NCI-H2227 treated with DMSO at 0.1 percent for 48 hours (cell line): ENCODE results near the gene ANGEL2.

Experiments
- DNase-seq: peaks from one replicate; lab custom pipeline; 2025; lab: John Stamatoyannopoulos, UW

ANGEL2 gene

DNA sequence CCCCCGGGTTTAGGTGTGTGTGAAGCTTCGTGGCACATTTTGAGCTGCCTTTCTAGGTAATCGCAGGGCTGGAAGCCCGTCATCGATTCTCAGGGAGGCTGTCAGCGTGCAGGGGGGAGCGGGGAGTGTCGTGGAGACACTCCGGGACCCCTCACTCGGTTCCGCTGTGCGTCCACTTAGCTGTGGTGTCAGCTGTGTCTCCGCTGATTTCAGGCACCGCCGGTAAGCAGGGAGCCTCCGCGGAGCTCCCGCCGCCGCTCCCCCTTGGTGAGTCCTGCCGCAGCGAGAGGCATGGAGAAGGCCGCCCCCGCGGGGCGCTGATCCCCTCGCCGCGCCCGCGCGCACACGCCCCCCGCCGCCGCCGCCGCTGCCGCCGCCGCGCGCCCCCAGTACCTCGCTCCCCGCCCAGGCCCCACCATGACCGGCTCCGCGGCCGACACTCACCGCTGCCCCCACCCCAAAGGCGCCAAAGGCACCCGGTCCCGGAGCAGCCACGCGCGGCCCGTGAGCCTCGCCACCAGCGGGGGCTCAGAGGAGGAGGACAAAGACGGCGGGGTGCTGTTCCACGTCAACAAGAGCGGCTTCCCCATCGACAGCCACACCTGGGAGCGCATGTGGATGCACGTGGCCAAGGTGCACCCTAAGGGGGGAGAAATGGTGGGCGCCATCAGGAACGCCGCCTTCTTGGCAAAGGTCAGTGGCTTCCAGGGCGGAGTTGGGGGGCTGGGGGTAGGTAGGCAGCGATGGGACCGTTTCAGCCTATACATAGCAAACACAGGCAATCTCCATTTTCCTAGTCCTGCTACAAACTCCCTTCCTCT is 64.3 kb downstream of the ANGEL2 start:
- DNase-seq = no peak

DNA sequence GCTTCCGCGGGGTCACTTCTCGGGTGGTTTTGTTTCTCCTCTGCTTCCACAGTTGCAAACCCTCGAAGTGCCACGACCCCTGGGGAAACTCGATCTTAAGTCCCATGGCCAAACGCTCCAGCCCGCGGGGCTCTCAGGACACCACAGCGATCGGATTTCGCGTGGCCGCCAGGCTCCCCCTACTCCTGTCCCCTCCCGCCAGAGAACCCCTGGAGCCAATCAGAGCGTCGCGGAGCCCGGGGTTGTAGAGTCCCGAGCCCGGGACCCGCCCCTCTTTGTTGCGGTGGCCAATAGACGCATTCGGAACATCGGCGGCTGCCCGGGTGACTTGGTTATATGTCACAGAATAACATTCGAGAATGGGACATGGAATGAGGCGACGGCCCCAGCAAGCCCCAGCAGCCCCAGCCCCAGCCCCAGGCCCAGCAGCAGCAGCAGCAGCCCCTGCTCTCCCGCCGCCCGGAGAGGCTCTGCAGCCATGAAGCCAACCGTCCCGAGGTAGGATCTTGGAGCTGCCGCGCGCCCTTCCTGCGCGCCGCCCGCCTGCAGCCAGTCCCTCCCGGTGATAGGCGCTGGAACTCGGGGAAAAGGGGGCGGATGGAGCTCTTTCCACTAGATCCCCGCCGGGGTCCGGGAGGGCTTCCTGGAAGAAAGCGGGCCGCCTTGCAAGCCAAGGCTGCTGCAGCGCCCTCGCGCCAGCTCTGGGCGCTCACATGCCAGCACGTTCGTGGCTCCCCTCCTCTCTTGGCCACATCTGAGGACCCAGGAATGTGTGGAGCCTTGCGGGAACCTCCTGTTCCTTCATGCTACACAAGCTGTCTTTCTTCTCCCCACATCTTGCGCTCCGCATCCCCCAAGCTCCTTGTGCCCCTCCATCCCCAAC is 65.2 kb downstream of the ANGEL2 start, which contains the start of gene VASH2:
TSS of gene VASH2 (plus strand) at position 299 of the 883 bp plus-strand sequence. CDS start 1,002 bp downstream, outside the sequence.
- DNase-seq = peak; percentile 87

DNA sequence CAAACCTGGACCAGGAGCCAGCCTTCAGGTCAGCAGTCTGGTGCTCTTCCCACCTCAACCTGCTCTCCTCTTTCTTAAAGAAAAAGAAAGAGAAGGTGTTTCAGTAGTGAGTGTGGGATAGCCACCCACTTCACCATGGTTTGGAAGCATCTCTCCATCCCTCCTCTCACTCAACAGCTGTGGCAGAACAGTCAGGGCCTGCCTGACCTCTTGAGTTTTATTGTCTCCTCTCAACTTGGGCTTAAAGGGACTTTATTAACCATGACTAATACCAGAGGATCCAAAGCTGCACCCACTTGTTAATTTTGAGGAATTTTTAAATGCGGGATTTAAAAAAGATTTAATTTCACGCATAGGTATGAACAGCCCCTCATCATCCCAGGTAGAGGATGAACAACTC is 65.9 kb downstream of the ANGEL2 start:
- DNase-seq = no peak

DNA sequence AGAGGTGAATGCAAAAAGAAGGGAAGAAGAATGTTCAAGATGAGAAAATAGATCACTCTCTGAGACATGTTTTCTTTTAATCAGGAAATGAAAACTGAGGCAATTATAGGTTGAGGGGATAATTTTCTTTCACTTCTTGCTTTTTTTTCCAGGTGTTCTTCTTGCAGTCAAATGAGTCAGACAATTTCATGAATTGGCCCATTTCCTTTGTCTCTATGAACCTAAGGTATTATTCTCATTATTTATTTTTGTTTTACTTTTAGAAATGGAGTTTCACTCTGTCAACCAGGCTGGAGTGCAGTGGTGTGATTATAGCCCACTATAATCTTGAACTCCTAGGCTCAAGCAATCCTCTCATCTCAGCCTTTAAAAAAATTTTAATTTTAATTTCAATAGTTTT is 68.8 kb downstream of the ANGEL2 start:
- no peak for DNase-seq

DNA sequence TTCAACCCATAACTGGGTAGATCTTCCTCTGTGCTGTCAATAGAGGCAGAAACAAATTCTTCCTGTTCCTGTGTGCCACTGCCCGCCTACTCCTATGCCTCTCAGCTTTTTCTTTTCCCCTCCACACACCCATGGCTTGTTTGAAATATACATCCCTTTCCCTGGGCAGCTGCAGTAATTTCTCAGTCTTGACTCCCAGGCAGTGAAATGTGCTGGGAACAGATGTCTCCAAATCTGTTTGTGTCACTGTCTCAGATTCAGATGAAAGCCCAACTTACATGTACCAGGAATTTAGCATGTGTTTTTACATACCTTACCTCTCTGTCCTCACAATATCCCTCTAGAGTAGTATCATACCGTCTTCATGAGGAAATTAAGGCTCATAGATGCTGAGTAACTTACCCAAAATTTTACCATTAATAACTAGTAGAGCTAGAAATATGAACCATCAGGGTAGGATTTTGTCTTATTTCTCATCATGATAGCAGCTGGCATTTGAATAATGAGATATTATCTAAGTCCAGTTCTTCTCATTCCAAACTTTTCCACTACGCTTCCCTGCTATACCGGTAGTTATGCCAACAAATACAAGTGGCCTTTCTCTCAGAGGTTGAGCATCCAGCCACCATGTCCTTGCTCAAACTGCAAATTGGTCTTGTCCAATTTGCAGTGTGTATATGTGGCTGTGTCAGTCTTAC is 70.1 kb downstream of the ANGEL2 start:
- DNase-seq = no peak

DNA sequence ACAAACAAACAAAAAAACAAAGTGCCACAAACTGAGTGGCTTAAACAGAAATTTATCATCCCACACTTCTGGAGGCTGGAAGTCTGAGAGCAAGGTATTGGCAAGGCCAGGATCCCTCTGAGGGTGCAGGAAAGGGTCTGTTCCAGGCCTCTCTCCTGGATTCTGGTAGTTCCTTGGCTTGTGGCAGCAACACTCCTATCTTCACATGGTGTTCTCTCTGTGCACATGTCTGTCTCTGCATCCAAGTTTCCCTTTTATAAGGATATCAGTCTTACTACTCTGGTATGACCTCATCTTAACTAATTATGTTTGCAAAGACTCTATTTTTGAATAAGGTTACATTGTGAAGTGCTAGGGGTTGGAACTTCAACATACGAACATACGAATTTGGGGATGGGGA is 70.6 kb downstream of the ANGEL2 start:
- no peak for DNase-seq

DNA sequence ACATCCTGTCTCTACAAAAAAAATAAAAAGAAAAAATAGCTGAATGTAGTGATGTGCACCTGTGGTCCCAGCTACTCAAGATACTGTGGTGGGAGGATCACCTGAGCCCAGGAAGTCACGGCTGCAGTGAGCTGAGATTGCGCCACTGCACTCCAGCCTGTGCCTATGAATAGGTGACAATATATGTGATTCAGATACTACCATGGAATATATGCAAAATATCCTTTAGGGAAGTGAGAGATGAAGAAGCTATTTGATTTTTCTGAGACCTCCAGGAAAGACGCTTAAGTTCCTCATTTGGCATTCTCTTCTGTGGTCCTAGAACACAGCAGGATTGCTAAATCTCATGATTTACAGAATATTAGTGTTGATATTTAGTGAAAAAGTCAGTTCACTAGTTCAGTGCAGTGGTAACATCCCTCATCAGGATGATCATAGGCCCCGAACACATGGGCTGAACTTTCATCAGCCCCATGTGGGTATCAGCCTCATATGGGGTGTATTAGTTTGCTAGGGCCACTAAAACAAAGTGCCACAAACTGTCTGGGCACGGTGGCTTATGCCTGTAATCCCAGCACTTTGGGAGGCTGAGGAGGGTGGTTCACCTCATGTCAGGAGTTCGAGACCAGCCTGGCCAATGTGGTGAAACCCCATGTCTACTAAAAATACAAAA is 71.3 kb downstream of the ANGEL2 start:
- DNase-seq = no peak

DNA sequence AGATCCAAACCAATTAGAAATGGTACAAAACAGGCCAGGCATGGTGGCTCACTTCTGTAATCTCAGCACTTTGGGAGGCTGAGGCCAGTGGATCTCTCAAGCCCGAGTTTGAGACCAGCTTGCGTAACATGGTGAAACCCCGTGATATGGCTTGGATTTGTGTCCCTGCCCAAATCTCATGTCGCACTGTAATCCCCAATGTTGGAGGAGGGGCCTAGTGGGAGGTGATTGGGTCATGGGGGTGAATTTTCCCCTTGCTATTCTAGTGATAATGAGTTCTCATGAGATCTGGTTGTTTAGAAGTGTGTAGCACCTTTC is 72.3 kb downstream of the ANGEL2 start:
- no peak for DNase-seq

DNA sequence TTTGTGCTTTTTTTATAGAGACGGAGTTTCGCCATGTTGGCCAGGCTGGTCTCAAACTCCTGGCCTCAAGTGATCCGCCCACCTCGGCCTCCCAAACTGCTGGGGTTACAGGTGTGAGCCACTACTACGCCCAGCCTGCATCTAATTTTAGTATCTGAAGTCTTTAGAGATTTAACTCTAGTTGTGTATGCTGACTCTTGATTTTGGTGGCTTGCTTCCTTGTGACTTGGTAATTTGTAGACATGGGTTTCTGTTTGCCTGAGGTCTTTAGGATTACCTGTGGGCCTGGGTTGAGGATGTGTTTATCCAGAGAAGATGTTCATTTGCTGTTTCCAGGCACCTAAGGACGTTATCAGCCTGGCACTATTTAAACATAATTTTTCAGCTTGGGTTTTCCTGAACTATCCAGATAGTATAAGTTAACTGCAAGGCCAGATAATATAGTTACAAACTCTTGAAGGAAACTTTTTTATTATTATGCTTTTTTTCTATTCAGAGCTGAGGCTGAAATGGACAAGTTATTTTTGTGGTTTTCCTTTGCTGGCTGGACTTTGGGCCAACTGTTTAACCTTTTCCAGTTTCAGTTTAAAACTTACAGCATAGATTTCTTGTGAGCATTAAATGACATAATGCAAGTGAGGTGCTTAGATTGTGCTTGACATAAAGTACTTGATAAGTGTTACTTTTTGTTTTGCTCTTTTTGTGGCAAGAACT is 72.8 kb downstream of the ANGEL2 start:
- no peak for DNase-seq
